ENCODE measurements around the gene MOB3A. TPM values are rescaled to one million over a fixed set of nuclear protein-coding genes. Genes with fewer than 3 reads are reported as not detected.
A peak's percentile ranks its signal among the peaks of the same experiment; 100 is the strongest.

The MOB3A gene
- total and polyA plus RNA-seq, 2 experiments from 2014 or later = 15.7 to 25.1 TPM

- TF ChIP-seq EZH2phosphoT487 (IDR thresholded peaks at IDR 0.05; ENCODE audit: low read depth, severe bottlenecking, unreplicated experiment) (no peak), EZH2 (IDR thresholded peaks at IDR 0.05; ENCODE audit: borderline replicate concordance) (no peak), CTCF (IDR thresholded peaks at IDR 0.05; ENCODE audit: poor library complexity) (no peak)
- H3K9me2 ChIP-seq (replicated peaks; ENCODE audit: insufficient read depth) = no peaks in the 10 kb centered on the region
- no peak overlapping the region for H3K27ac ChIP-seq
- no peak overlapping the region for H3K4me2 ChIP-seq
- peaks cover 6% of the 10 kb centered on the region for H3K79me2 ChIP-seq
- H4K20me1 ChIP-seq (ENCODE audit: insufficient read depth, poor library complexity, severe bottlenecking) = peaks cover 4% of the 10 kb centered on the region
- no peaks in the 10 kb centered on the region for H3K36me3 ChIP-seq (replicated peaks; ENCODE audit: insufficient read depth, low read depth)
- H3K4me1 ChIP-seq (ENCODE audit: insufficient read depth) = peaks cover 16% of the 10 kb centered on the region
- H2AFZ ChIP-seq = no peak overlapping the region
- DNase-seq (ENCODE audit: low spot score) = peak; percentile 16
- WGBS (ENCODE audit: low lambda C conversion rate, missing lambda C conversion rate) = 95% methylated on average over 29 of the region's 30 CpGs
- no peaks in the 10 kb centered on the region for H3K9me3 ChIP-seq (ENCODE audit: low read depth)
- H3K27me3 ChIP-seq = no peaks in the 10 kb centered on the region
- H3K4me3 ChIP-seq = no peak overlapping the region
Measured at GRCh38 chr19:2039089-2039958, 56.8 kb downstream of the MOB3A start.

GRCh38 chr19:2038284-2039088 lies 57.6 kb downstream of the MOB3A start:
- Histone ChIP-seq H3K27ac (no peak overlapping the region), H3K27me3 (no peaks in the 10 kb centered on the region), H3K4me1 (ENCODE audit: insufficient read depth) (peaks cover 16% of the 10 kb centered on the region), H3K9me3 (ENCODE audit: low read depth) (no peaks in the 10 kb centered on the region), H3K36me3 (replicated peaks; ENCODE audit: insufficient read depth, low read depth) (no peaks in the 10 kb centered on the region), H3K4me3 (no peak overlapping the region), H2AFZ (no peak overlapping the region), H4K20me1 (ENCODE audit: insufficient read depth, poor library complexity, severe bottlenecking) (no peaks in the 10 kb centered on the region), H3K9me2 (replicated peaks; ENCODE audit: insufficient read depth) (no peaks in the 10 kb centered on the region), H3K4me2 (no peak overlapping the region), H3K79me2 (peaks cover 6% of the 10 kb centered on the region)
- WGBS (ENCODE audit: low lambda C conversion rate, missing lambda C conversion rate) = 92% methylated on average over 31 of the region's 44 CpGs
- TF ChIP-seq EZH2phosphoT487 (IDR thresholded peaks at IDR 0.05; ENCODE audit: low read depth, severe bottlenecking, unreplicated experiment) (no peak), EZH2 (IDR thresholded peaks at IDR 0.05; ENCODE audit: borderline replicate concordance) (no peak), CTCF (IDR thresholded peaks at IDR 0.05; ENCODE audit: poor library complexity) (no peak)
- peak; percentile 4 for DNase-seq (ENCODE audit: low spot score)

GRCh38 chr19:2037651-2038255 lies 58.4 kb downstream of the MOB3A start:
- DNase-seq (ENCODE audit: low spot score) = peak; percentile 5
- H3K4me2 ChIP-seq = no peak overlapping the region
- H3K4me3 ChIP-seq = no peak overlapping the region
- H3K36me3 ChIP-seq (replicated peaks; ENCODE audit: insufficient read depth, low read depth) = no peaks in the 10 kb centered on the region
- WGBS (ENCODE audit: low lambda C conversion rate, missing lambda C conversion rate) = 87% methylated on average over 21 of the region's 24 CpGs
- H3K79me2 ChIP-seq = peaks cover 6% of the 10 kb centered on the region
- H2AFZ ChIP-seq = no peak overlapping the region
- TF ChIP-seq CTCF (IDR thresholded peaks at IDR 0.05; ENCODE audit: poor library complexity) = no peak
- no peak for TF ChIP-seq EZH2 (IDR thresholded peaks at IDR 0.05; ENCODE audit: borderline replicate concordance)
- no peak for TF ChIP-seq EZH2phosphoT487 (IDR thresholded peaks at IDR 0.05; ENCODE audit: low read depth, severe bottlenecking, unreplicated experiment)
- H3K27me3 ChIP-seq = no peaks in the 10 kb centered on the region
- no peak overlapping the region for H3K27ac ChIP-seq
- no peaks in the 10 kb centered on the region for H3K9me3 ChIP-seq (ENCODE audit: low read depth)
- H3K4me1 ChIP-seq (ENCODE audit: insufficient read depth) = peaks cover 16% of the 10 kb centered on the region
- no peaks in the 10 kb centered on the region for H4K20me1 ChIP-seq (ENCODE audit: insufficient read depth, poor library complexity, severe bottlenecking)
- no peaks in the 10 kb centered on the region for H3K9me2 ChIP-seq (replicated peaks; ENCODE audit: insufficient read depth)
